Prostate gland (tissue), 2 donors: ENCODE results near the gene SCUBE1. TPM values are rescaled to one million over a fixed set of nuclear protein-coding genes. Genes with fewer than 3 reads are reported as not detected.

Experiments
- DNase-seq: peaks from one replicate; pipeline ENCODE4 v3.0.0-alpha.2; 2019; ENCODE audit warnings: low spot score
- H3K27ac ChIP-seq, 2 donors: fragments of 200-600 bp; sonication (generic); 2 replicates each; pipeline ENCODE4 v1.5.1; 2017 to 2019
- H3K27me3 ChIP-seq: fragments of 200-600 bp; sonication (generic); replicated peaks from 2 replicates; pipeline ENCODE4 v1.5.1; 2019; ENCODE audit not compliant: insufficient read depth
- H3K36me3 ChIP-seq, 2 donors: fragments of 200-600 bp; sonication (generic); 1 replicate in 1 of 2; 2 replicates in 1 of 2; pipeline versions ENCODE4 v1.5.1 to v1.8.1; 2017 to 2019
- H3K4me1 ChIP-seq: fragments of 200-600 bp; sonication (generic); replicated peaks from 2 replicates; pipeline ENCODE4 v1.5.1; 2019
- H3K4me3 ChIP-seq, 2 donors: fragments of 200-600 bp; sonication (generic); 2 replicates each; pipeline ENCODE4 v1.5.1; 2017 to 2019
- H3K9me3 ChIP-seq: fragments of 200-600 bp; sonication (generic); 2 replicates; pipeline ENCODE4 v1.5.1; 2017
- CTCF ChIP-seq, 4 experiments: fragments of 200-600 bp in 2 of 4; fragments of 450-650 bp in 2 of 4; sonication (generic) in 2 of 4; IDR thresholded peaks; 1 replicate in 3 of 4; 2 replicates in 1 of 4; pipeline ENCODE4 v1.5.1; 2016 to 2019; ENCODE audit warnings: antibody characterized with exemption in 4 of 4, mild to moderate bottlenecking in 2 of 4, moderate library complexity in 2 of 4
- POLR2A ChIP-seq: fragments of 450-650 bp; IDR thresholded peaks from one replicate; pipeline ENCODE4 v1.6.1; 2016; ENCODE audit warnings: antibody characterized with exemption, mild to moderate bottlenecking
- POLR2AphosphoS5 ChIP-seq: sonication (generic); formaldehyde crosslinking; IDR thresholded peaks from one replicate; pipeline ENCODE4 v1.6.1; 2017; ENCODE audit warnings: antibody characterized with exemption
- WGBS: methylation state at CpG from one replicate; pipeline ENCODE4 v1.1.5; 2018; 5-methylcytosine and 5-hydroxymethylcytosine counted together
- intact Hi-C: fragments of 100-400 bp; cut with DNase I; formaldehyde crosslinking; loops from one replicate; pipeline ENCODE4 v1.14.2; 2022
- total RNA-seq, 2 donors: library from RNA; depleted of rRNA; stranded (reverse); fragments of >200 nt; gene quantifications; one replicate each; pipeline ENCODE4 v1.1.0, GENCODE V29; 2016

Gene SCUBE1
- total RNA-seq, 2 donors from 2014 or later = 0.68 to 23.5 TPM

GRCh38 chr22:43212434-43212952 is 130.7 kb downstream of the SCUBE1 start:
- Histone ChIP-seq H3K27ac (no peak overlapping the region), H3K4me3 (no peak overlapping the region), H3K9me3 (no peaks in the 10 kb centered on the region), H3K4me1 (no peaks in the 10 kb centered on the region), H3K36me3 (no peaks in the 10 kb centered on the region), H3K27me3 (no peaks in the 10 kb centered on the region)
- WGBS = 90% methylated on average over 23 of the region's 23 CpGs
- TF ChIP-seq POLR2A (no peak), POLR2AphosphoS5 (no peak), CTCF (IDR thresholded peaks at IDR 0.05) (no peak)
- DNase-seq = no peak
- intact Hi-C loops = no loop called here

GRCh38 chr22:43211941-43212433 is 131.2 kb downstream of the SCUBE1 start:
- Histone ChIP-seq H3K4me1 (no peaks in the 10 kb centered on the region), H3K27me3 (no peaks in the 10 kb centered on the region), H3K27ac (no peak overlapping the region), H3K9me3 (no peaks in the 10 kb centered on the region), H3K4me3 (no peak overlapping the region), H3K36me3 (no peaks in the 10 kb centered on the region)
- 95% methylated on average over 13 of the region's 13 CpGs for WGBS
- no peak for DNase-seq
- intact Hi-C loops = no loop called here
- TF ChIP-seq CTCF (IDR thresholded peaks at IDR 0.05) (no peak), POLR2AphosphoS5 (no peak), POLR2A (no peak)

GRCh38 chr22:43210631-43211515 is 132.3 kb downstream of the SCUBE1 start:
- TF ChIP-seq POLR2AphosphoS5 (no peak), POLR2A (no peak), CTCF (IDR thresholded peaks at IDR 0.05) (no peak)
- H3K27me3 ChIP-seq = no peaks in the 10 kb centered on the region
- WGBS = 91% methylated on average over 34 of the region's 34 CpGs
- no peaks in the 10 kb centered on the region for H3K36me3 ChIP-seq
- no peaks in the 10 kb centered on the region for H3K9me3 ChIP-seq
- no peaks in the 10 kb centered on the region for H3K4me1 ChIP-seq
- intact Hi-C loops = no loop called here
- H3K4me3 ChIP-seq = no peak overlapping the region
- DNase-seq = no peak
- H3K27ac ChIP-seq = no peak overlapping the region

- Histone ChIP-seq H3K36me3 (no peaks in the 10 kb centered on the region), H3K4me1 (no peaks in the 10 kb centered on the region), H3K9me3 (no peaks in the 10 kb centered on the region), H3K27me3 (no peaks in the 10 kb centered on the region), H3K27ac (no peak overlapping the region), H3K4me3 (no peak overlapping the region)
- WGBS = 86% methylated on average over 22 of the region's 22 CpGs
- intact Hi-C loops = no loop called here
- TF ChIP-seq CTCF (IDR thresholded peaks at IDR 0.05) = no peak
- no peak for TF ChIP-seq POLR2AphosphoS5
- TF ChIP-seq POLR2A = no peak
- no peak for DNase-seq
These were observed 133.2 kb downstream of the SCUBE1 start for GRCh38 chr22:43209971-43210370.
